ENCODE results near the gene NOX3.

NOX3 gene

DNA sequence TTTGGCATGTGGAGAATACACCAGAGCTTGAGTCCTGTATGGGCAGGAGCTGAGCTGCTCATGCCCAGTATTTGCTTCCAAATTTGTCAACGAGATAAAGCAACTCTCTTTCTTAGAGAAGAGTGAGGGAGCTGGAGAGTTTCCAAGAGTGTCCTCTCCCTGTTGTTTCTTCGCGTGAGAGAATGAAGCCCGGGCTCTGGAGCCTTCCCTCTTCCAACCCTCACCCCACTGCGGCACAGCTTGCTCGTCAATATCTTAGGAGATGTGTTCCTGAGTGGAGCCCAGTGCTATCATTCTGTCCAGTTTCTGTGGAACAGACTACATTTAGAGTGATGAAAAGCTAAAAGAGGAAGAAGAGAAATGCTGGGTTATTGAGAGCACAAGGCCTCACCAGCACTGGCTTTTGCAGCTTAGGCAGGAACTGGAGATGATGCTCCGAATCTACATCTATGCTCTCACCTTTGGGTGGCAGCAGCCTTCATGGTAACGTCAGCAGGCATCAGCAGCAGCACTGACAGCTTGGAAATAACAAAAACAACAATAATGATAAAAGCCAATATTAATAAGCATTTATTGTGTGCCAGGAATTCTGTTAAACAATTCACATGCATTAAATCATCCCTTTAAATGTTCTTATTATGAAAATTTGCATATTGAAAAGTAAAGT lies 74.8 kb downstream of the NOX3 start:
- TF ChIP-seq POU2F2 (IDR thresholded peaks at IDR 0.05; ENCODE audit: low read depth, low read length) (no peak), PAX5 (IDR thresholded peaks at IDR 0.05; ENCODE audit: insufficient read depth, low read length, severe bottlenecking) (no peak), POLR2A (IDR thresholded peaks at IDR 0.05; ENCODE audit: low read depth, low read length) (no peak), POLR2AphosphoS5 (IDR thresholded peaks at IDR 0.05; ENCODE audit: low read depth, low read length) (no peak), SPI1 (IDR thresholded peaks at IDR 0.05; ENCODE audit: low read depth, low read length) (no peak), TAF1 (IDR thresholded peaks at IDR 0.05; ENCODE audit: low read depth, low read length) (no peak)
- no peak for DNase-seq (ENCODE audit: insufficient read length, low spot score)
- peak; percentile 40 for FAIRE-seq

- no peak for TF ChIP-seq SPI1 (IDR thresholded peaks at IDR 0.05; ENCODE audit: low read depth, low read length)
- TF ChIP-seq PAX5 (IDR thresholded peaks at IDR 0.05; ENCODE audit: insufficient read depth, low read length, severe bottlenecking) = no peak
- TF ChIP-seq POLR2A (IDR thresholded peaks at IDR 0.05; ENCODE audit: low read depth, low read length) = no peak
- TF ChIP-seq POLR2AphosphoS5 (IDR thresholded peaks at IDR 0.05; ENCODE audit: low read depth, low read length) = no peak
- TF ChIP-seq TAF1 (IDR thresholded peaks at IDR 0.05; ENCODE audit: low read depth, low read length) = no peak
- TF ChIP-seq POU2F2 (IDR thresholded peaks at IDR 0.05; ENCODE audit: low read depth, low read length) = no peak
- DNase-seq (ENCODE audit: insufficient read length, low spot score) (no peak), FAIRE-seq (peak; percentile 57)
Measured at GRCh38 chr6:155378724-155379123, 76.9 kb downstream of the NOX3 start.

GRCh38 chr6:155378276-155378675 lies 77.4 kb downstream of the NOX3 start:
- TF ChIP-seq PAX5 (IDR thresholded peaks at IDR 0.05; ENCODE audit: insufficient read depth, low read length, severe bottlenecking) (no peak), TAF1 (IDR thresholded peaks at IDR 0.05; ENCODE audit: low read depth, low read length) (no peak), POU2F2 (IDR thresholded peaks at IDR 0.05; ENCODE audit: low read depth, low read length) (no peak), POLR2A (IDR thresholded peaks at IDR 0.05; ENCODE audit: low read depth, low read length) (no peak), POLR2AphosphoS5 (IDR thresholded peaks at IDR 0.05; ENCODE audit: low read depth, low read length) (no peak), SPI1 (IDR thresholded peaks at IDR 0.05; ENCODE audit: low read depth, low read length) (no peak)
- DNase-seq (ENCODE audit: insufficient read length, low spot score) (no peak), FAIRE-seq (no peak)

- DNase-seq (ENCODE audit: insufficient read length, low spot score) (no peak), FAIRE-seq (no peak)
- no peak for TF ChIP-seq SPI1 (IDR thresholded peaks at IDR 0.05; ENCODE audit: low read depth, low read length)
- TF ChIP-seq POLR2AphosphoS5 (IDR thresholded peaks at IDR 0.05; ENCODE audit: low read depth, low read length) = no peak
- no peak for TF ChIP-seq POLR2A (IDR thresholded peaks at IDR 0.05; ENCODE audit: low read depth, low read length)
- TF ChIP-seq PAX5 (IDR thresholded peaks at IDR 0.05; ENCODE audit: insufficient read depth, low read length, severe bottlenecking) = no peak
Measured at GRCh38 chr6:155377061-155377460, 78.6 kb downstream of the NOX3 start.

- DNase-seq (ENCODE audit: insufficient read length, low spot score) = no peak
- FAIRE-seq = no peak
- TF ChIP-seq TAF1 (IDR thresholded peaks at IDR 0.05; ENCODE audit: low read depth, low read length) (no peak), SPI1 (IDR thresholded peaks at IDR 0.05; ENCODE audit: low read depth, low read length) (no peak), POU2F2 (IDR thresholded peaks at IDR 0.05; ENCODE audit: low read depth, low read length) (no peak), POLR2AphosphoS5 (IDR thresholded peaks at IDR 0.05; ENCODE audit: low read depth, low read length) (no peak), POLR2A (IDR thresholded peaks at IDR 0.05; ENCODE audit: low read depth, low read length) (no peak), PAX5 (IDR thresholded peaks at IDR 0.05; ENCODE audit: insufficient read depth, low read length, severe bottlenecking) (no peak)
Measured at GRCh38 chr6:155375801-155376200, 79.8 kb downstream of the NOX3 start.

DNA sequence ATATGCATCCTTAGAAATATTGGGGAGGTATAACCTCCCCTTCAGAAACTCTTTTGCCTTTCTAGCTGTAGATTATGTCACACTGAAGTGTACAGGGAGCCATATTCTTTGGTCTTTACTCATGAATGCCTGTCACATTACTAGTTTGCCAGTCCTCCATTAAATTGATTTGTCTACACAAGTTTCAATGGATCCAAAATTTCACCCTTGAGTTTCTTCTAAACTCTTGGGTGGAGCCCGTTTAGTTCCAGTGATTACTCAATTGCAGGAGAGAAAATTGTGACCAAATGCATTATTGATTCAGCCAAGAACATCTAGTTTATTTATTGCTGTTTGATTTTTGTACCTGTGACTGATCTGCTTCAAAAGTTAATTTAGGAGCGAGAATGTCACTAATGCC lies 81.0 kb downstream of the NOX3 start:
- TF ChIP-seq POU2F2 (IDR thresholded peaks at IDR 0.05; ENCODE audit: low read depth, low read length) (no peak), SPI1 (IDR thresholded peaks at IDR 0.05; ENCODE audit: low read depth, low read length) (no peak), PAX5 (IDR thresholded peaks at IDR 0.05; ENCODE audit: insufficient read depth, low read length, severe bottlenecking) (no peak), POLR2A (IDR thresholded peaks at IDR 0.05; ENCODE audit: low read depth, low read length) (no peak), POLR2AphosphoS5 (IDR thresholded peaks at IDR 0.05; ENCODE audit: low read depth, low read length) (no peak), TAF1 (IDR thresholded peaks at IDR 0.05; ENCODE audit: low read depth, low read length) (no peak)
- FAIRE-seq (no peak), DNase-seq (ENCODE audit: insufficient read length, low spot score) (no peak)

DNA sequence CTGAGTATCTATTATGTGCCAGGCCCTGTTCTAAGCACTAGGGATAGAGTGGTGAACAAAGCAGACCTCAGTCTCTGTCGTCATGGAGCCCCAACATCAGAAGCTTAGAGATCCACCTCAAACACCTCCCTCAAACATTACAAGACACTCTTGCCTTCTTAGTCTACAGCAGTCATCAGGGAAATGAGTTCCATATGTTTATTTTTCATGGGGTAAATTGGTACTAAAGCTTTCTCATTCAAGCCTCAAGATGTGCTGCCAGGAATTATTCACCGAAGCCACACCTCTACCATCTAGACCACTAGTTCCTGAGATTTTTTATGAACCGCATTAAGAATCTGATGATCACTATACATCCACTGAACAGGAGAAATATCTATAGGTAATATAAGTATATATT lies 82.4 kb downstream of the NOX3 start:
- TF ChIP-seq POLR2A (IDR thresholded peaks at IDR 0.05; ENCODE audit: low read depth, low read length) (no peak), POU2F2 (IDR thresholded peaks at IDR 0.05; ENCODE audit: low read depth, low read length) (no peak)
- DNase-seq (ENCODE audit: insufficient read length, low spot score) = no peak
- no peak for FAIRE-seq

- FAIRE-seq (no peak), DNase-seq (ENCODE audit: insufficient read length, low spot score) (no peak)
- TF ChIP-seq SPI1 (IDR thresholded peaks at IDR 0.05; ENCODE audit: low read depth, low read length) = no peak
Measured at GRCh38 chr6:155372256-155372655, 83.4 kb downstream of the NOX3 start.

GRCh38 chr6:155371230-155371629 lies 84.4 kb downstream of the NOX3 start:
- no peak for TF ChIP-seq POU2F2 (IDR thresholded peaks at IDR 0.05; ENCODE audit: low read depth, low read length)
- no peak for TF ChIP-seq SPI1 (IDR thresholded peaks at IDR 0.05; ENCODE audit: low read depth, low read length)
- no peak for TF ChIP-seq POLR2A (IDR thresholded peaks at IDR 0.05; ENCODE audit: low read depth, low read length)
- no peak for TF ChIP-seq TAF1 (IDR thresholded peaks at IDR 0.05; ENCODE audit: low read depth, low read length)
- TF ChIP-seq POLR2AphosphoS5 (IDR thresholded peaks at IDR 0.05; ENCODE audit: low read depth, low read length) = no peak
- no peak for TF ChIP-seq PAX5 (IDR thresholded peaks at IDR 0.05; ENCODE audit: insufficient read depth, low read length, severe bottlenecking)
- FAIRE-seq = no peak
- DNase-seq (ENCODE audit: insufficient read length, low spot score) = no peak

DNA sequence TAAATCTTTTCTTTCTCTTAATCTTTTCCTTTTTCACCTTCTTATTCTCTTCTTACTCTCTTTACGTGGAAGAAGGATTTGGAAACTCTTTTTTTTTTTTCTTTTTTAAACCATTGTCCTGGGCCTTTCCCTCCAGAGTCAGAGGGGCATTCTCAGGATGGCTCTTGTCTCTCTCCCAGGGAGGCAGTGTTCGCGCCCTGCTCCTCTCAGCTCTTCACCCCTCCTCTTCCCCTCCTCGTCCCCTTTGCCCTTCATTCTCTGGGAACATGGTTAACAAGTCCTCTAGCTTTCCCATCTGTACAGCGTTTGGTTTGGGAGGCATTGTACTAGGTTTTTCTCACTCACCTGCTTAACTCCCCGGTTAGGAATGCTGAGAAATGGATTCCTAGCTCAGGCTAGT lies 89.3 kb downstream of the NOX3 start:
- FAIRE-seq (no peak), DNase-seq (ENCODE audit: insufficient read length, low spot score) (no peak)
- no peak for TF ChIP-seq POLR2A (IDR thresholded peaks at IDR 0.05; ENCODE audit: low read depth, low read length)
- TF ChIP-seq SPI1 (IDR thresholded peaks at IDR 0.05; ENCODE audit: low read depth, low read length) = no peak
- no peak for TF ChIP-seq POU2F2 (IDR thresholded peaks at IDR 0.05; ENCODE audit: low read depth, low read length)
- no peak for TF ChIP-seq TAF1 (IDR thresholded peaks at IDR 0.05; ENCODE audit: low read depth, low read length)
- no peak for TF ChIP-seq POLR2AphosphoS5 (IDR thresholded peaks at IDR 0.05; ENCODE audit: low read depth, low read length)
- TF ChIP-seq PAX5 (IDR thresholded peaks at IDR 0.05; ENCODE audit: insufficient read depth, low read length, severe bottlenecking) = no peak

Measured in GM12891 (cell line).